ENCODE data around the gene AJAP1. TPM values are rescaled to one million over a fixed set of nuclear protein-coding genes. Genes with fewer than 3 reads are reported as not detected.
"Not testable (repeated sequence)": the region's sequence is repeated elsewhere in the genome, so short reads cannot be mapped to it uniquely, and the experiment has no call there.

Gene AJAP1
- total and polyA plus RNA-seq, 2 donors (not counting 1 experiment from before 2014, with no cell fraction given), result 0.01 TPM; not detected in 1

DNA sequence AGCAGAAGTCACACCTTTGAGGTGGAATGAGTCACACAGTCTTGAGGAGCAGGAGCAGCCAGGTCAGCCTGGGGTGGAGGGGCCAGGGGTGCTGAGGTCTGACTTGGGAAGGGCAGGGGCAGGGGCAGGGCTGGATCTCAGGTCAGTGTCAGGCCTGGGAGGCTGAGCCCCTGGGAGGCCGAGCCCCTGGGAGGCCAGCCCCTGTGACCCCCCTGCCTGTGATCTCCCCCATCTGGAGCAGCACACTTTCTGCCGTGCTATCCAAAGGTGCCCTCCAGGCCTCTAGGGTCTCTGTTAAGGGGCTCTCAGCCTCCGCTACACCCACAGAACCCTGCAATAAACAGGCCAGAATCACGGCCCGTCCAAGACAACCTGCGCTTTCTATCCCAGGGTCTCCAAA, 36.9 kb upstream of the AJAP1 start:
- Histone ChIP-seq H3K36me3 (ENCODE audit: control insufficient read depth, insufficient read depth, low read length) (no peaks in the 10 kb centered on the region), H3K4me3 (replicated peaks in 1 of 4; ENCODE audit: control extremely low read depth in 1 of 4, insufficient read depth in 1 of 4, low read depth in 3 of 4, low read length in 4 of 4) (no peak overlapping the region), H3K9ac (ENCODE audit: insufficient read depth, low read length) (no peak overlapping the region), H3K79me2 (ENCODE audit: control insufficient read depth, insufficient read depth, low read length) (no peaks in the 10 kb centered on the region), H4K20me1 (ENCODE audit: control insufficient read depth, extremely low read depth, insufficient read depth, low read length) (no peaks in the 10 kb centered on the region), H2AFZ (ENCODE audit: low read length) (no peak overlapping the region), H3K27me3 (ENCODE audit: control insufficient read depth, insufficient read depth, low read length) (no peaks in the 10 kb centered on the region), H3K27ac (ENCODE audit: insufficient read depth, low read length) (no peak overlapping the region), H3K4me2 (ENCODE audit: extremely low read depth, insufficient read depth, low read length) (no peak overlapping the region), H3K4me1 (ENCODE audit: control insufficient read depth, extremely low read depth, insufficient read depth, low read length) (no peaks in the 10 kb centered on the region), H3K9me3 (ENCODE audit: control insufficient read depth, insufficient read depth, low read depth, low read length) (no peaks in the 10 kb centered on the region)
- DNase-seq (ENCODE audit: low read depth in 2 of 2), result no peak
- TF ChIP-seq EZH2 (IDR thresholded peaks at IDR 0.05; ENCODE audit: low read length, missing control alignments), result no peak
- TF ChIP-seq, protein P1, sequence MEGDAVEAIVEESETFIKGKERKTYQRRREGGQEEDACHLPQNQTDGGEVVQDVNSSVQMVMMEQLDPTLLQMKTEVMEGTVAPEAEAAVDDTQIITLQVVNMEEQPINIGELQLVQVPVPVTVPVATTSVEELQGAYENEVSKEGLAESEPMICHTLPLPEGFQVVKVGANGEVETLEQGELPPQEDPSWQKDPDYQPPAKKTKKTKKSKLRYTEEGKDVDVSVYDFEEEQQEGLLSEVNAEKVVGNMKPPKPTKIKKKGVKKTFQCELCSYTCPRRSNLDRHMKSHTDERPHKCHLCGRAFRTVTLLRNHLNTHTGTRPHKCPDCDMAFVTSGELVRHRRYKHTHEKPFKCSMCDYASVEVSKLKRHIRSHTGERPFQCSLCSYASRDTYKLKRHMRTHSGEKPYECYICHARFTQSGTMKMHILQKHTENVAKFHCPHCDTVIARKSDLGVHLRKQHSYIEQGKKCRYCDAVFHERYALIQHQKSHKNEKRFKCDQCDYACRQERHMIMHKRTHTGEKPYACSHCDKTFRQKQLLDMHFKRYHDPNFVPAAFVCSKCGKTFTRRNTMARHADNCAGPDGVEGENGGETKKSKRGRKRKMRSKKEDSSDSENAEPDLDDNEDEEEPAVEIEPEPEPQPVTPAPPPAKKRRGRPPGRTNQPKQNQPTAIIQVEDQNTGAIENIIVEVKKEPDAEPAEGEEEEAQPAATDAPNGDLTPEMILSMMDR (conservative IDR thresholded peaks at IDR 0.05 in 1 of 2, IDR thresholded peaks at IDR 0.05 in 1 of 2; ENCODE audit: low read depth in 1 of 2, low read length in 2 of 2), result no peak

DNA sequence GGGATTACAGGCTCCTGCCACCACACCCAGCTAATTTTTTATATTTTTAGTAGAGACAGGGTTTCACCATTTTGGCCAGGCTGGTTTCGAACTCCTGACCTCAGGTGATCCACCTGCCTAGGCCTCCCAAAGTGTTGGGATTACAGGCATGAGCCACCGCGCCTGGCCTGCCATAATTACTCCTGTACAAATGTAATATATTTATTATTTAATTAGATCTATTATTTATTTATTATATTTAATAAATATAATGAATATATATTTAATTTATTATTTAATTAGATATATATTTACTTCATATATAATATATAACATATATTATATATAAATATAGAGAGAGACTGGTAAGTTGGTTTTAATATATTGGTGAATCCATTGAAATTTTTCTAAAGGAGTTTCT, 35.6 kb upstream of the AJAP1 start:
- not testable (repeated sequence) for H4K20me1 ChIP-seq (ENCODE audit: control insufficient read depth, extremely low read depth, insufficient read depth, low read length); H3K27me3 ChIP-seq (ENCODE audit: control insufficient read depth, insufficient read depth, low read length); H3K27ac ChIP-seq (ENCODE audit: insufficient read depth, low read length); H3K79me2 ChIP-seq (ENCODE audit: control insufficient read depth, insufficient read depth, low read length); H3K4me3 ChIP-seq (replicated peaks in 1 of 4; ENCODE audit: control extremely low read depth in 1 of 4, insufficient read depth in 1 of 4, low read depth in 3 of 4, low read length in 4 of 4); H3K4me2 ChIP-seq (ENCODE audit: extremely low read depth, insufficient read depth, low read length); H3K9me3 ChIP-seq (ENCODE audit: control insufficient read depth, insufficient read depth, low read depth, low read length); H3K36me3 ChIP-seq (ENCODE audit: control insufficient read depth, insufficient read depth, low read length); DNase-seq (ENCODE audit: low read depth in 2 of 2); H2AFZ ChIP-seq (ENCODE audit: low read length); H3K4me1 ChIP-seq (ENCODE audit: control insufficient read depth, extremely low read depth, insufficient read depth, low read length); H3K9ac ChIP-seq (ENCODE audit: insufficient read depth, low read length)

DNA sequence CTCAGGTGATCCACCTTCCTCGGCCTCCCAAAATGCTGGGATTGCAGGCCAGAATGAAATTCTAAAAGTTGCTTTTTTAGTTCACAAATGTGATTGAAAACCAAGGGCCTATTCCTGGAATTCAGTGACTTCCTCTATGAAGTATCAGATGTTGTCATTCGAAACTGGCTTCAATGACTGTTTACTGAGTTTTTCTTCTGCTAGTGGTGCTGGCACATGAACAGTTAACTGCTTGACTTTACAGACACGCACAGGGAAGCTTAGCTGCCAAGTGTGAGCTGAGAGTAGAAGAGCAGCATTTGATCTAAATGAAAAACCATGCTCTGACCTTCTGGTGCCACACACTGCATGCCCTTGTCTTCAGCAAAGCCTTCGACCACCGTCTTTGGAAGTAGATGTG, 32.8 kb upstream of the AJAP1 start:
- H3K4me1 ChIP-seq (ENCODE audit: control insufficient read depth, extremely low read depth, insufficient read depth, low read length), result no peaks in the 10 kb centered on the region
- TF ChIP-seq, protein P1 (conservative IDR thresholded peaks at IDR 0.05 in 1 of 2, IDR thresholded peaks at IDR 0.05 in 1 of 2; ENCODE audit: low read depth in 1 of 2, low read length in 2 of 2), result no peak
- no peak for TF ChIP-seq EZH2 (IDR thresholded peaks at IDR 0.05; ENCODE audit: low read length, missing control alignments)
- H3K4me3 ChIP-seq (replicated peaks in 1 of 4; ENCODE audit: control extremely low read depth in 1 of 4, insufficient read depth in 1 of 4, low read depth in 3 of 4, low read length in 4 of 4), result no peak overlapping the region
- H4K20me1 ChIP-seq (ENCODE audit: control insufficient read depth, extremely low read depth, insufficient read depth, low read length), result no peaks in the 10 kb centered on the region
- no peak overlapping the region for H3K27ac ChIP-seq (ENCODE audit: insufficient read depth, low read length)
- H3K9me3 ChIP-seq (ENCODE audit: control insufficient read depth, insufficient read depth, low read depth, low read length), result no peaks in the 10 kb centered on the region
- no peak overlapping the region for H2AFZ ChIP-seq (ENCODE audit: low read length)
- no peaks in the 10 kb centered on the region for H3K36me3 ChIP-seq (ENCODE audit: control insufficient read depth, insufficient read depth, low read length)
- no peaks in the 10 kb centered on the region for H3K27me3 ChIP-seq (ENCODE audit: control insufficient read depth, insufficient read depth, low read length)
- H3K4me2 ChIP-seq (ENCODE audit: extremely low read depth, insufficient read depth, low read length), result no peak overlapping the region
- no peak for DNase-seq (ENCODE audit: low read depth in 2 of 2)
- H3K79me2 ChIP-seq (ENCODE audit: control insufficient read depth, insufficient read depth, low read length), result no peaks in the 10 kb centered on the region
- H3K9ac ChIP-seq (ENCODE audit: insufficient read depth, low read length), result no peak overlapping the region

All from fibroblast of lung (primary cell).